Stimulated activated CD4-positive, alpha-beta T cell treated with anti-CD3 and anti-CD28 coated beads, Interleukin-15, amount 100 ng/mL, for 48 hours (primary cell): Measurements from ENCODE around the gene GLIS1.

Source experiments
- DNase-seq, 2 donors: peaks; one replicate each; pipeline ENCODE4 v3.0.0-alpha.2; 2020; ENCODE audit warnings: low read depth in 2 of 2

Gene GLIS1

GRCh38 chr1:53530550-53530949 lies 208.4 kb downstream of the GLIS1 start:
- no peak for DNase-seq

- no peak for DNase-seq
These were observed 209.4 kb downstream of the GLIS1 start for GRCh38 chr1:53529555-53529954.

GRCh38 chr1:53527368-53527767 lies 211.6 kb downstream of the GLIS1 start:
- no peak for DNase-seq

GRCh38 chr1:53526451-53527101 lies 212.4 kb downstream of the GLIS1 start:
- DNase-seq = no peak

GRCh38 chr1:53525595-53525994 lies 213.4 kb downstream of the GLIS1 start:
- DNase-seq = no peak

GRCh38 chr1:53524428-53525375 lies 214.3 kb downstream of the GLIS1 start:
- no peak for DNase-seq

- no peak for DNase-seq
These were observed 216.9 kb downstream of the GLIS1 start for GRCh38 chr1:53521924-53522552.

- DNase-seq = no peak
These were observed 218.5 kb downstream of the GLIS1 start for GRCh38 chr1:53520481-53520880.

GRCh38 chr1:53519421-53519820 lies 219.5 kb downstream of the GLIS1 start:
- DNase-seq = no peak

GRCh38 chr1:53518775-53519174 lies 220.2 kb downstream of the GLIS1 start:
- DNase-seq = no peak

GRCh38 chr1:53517821-53518352 lies 221.1 kb downstream of the GLIS1 start:
- no peak for DNase-seq

- no peak for DNase-seq
These were observed 221.9 kb downstream of the GLIS1 start for GRCh38 chr1:53517109-53517508.

GRCh38 chr1:53516181-53516580 lies 222.8 kb downstream of the GLIS1 start:
- no peak for DNase-seq

- DNase-seq = no peak
These were observed 224.5 kb downstream of the GLIS1 start for GRCh38 chr1:53514436-53514835.

- no peak for DNase-seq
These were observed 225.1 kb downstream of the GLIS1 start for GRCh38 chr1:53513846-53514245.

GRCh38 chr1:53512807-53513755 lies 225.9 kb downstream of the GLIS1 start:
- DNase-seq = no peak

GRCh38 chr1:53511933-53512806 lies 226.8 kb downstream of the GLIS1 start:
- no peak for DNase-seq

- no peak for DNase-seq
These were observed 227.5 kb downstream of the GLIS1 start for GRCh38 chr1:53511323-53511932.

- DNase-seq = no peak
These were observed 228.7 kb downstream of the GLIS1 start for GRCh38 chr1:53510215-53510614.

- DNase-seq = no peak
These were observed 229.2 kb downstream of the GLIS1 start for GRCh38 chr1:53509775-53510174.
